Measurements from ENCODE around the gene INPP4A.
A peak's percentile ranks its signal among the peaks of the same experiment; 100 is the strongest.

INPP4A gene

DNA sequence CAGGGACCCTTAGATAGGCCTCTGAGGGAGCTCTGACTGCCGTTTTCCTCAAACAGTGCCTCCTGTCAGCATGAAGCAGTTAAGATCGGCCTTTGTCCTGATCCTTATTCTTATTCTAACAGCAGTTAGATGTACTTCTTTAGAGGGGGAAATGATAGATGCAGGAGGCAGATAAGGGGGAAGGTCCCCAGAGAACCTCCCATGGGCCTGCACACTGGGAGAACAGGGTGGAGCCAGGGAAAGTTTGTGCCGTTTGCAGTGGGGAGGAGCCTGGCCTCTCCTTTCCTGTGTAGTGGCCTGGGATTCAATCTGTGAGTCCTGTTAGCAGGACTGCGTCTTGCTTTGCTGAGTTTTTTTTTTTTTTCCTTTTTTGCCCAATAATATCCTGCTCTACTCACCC is 7.9 kb upstream of the INPP4A start:
- DNase-seq, result no peak

- no peak for DNase-seq
Measured at GRCh38 chr2:98438190-98439133, 6.2 kb upstream of the INPP4A start.

DNA sequence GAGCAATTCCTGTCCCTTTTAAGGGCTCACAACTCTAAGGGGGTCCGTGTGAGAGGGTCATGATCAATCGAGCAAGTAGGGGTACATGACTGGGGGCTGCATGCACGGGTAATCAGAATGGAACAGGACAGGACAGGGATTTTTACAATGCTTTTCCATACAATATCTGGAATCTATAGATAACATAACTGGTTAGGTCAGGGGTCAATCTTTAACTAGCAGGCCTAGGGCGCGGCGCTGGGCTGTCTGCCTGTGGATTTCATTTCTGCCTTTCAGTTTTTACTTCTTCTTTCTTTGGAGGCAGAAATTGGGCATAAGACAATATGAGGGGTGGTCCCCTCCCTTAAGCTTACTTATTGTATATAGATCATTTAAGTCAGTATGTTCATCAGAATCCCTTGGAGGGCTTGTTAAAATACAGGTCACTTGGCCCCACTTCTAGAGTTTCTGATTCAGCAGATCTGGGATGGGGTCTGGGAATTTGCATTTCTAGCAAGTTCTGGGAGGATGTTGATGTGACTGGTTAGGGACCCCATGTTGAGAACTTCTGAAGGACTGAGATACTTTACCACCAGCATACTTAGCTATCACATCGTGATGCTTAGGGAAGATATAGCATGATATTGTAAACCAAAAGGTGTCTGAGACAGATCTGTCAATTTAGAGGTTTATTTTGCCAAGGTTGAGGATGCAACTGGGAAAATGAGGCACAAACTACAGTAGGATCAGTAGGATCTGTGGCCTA is 2.8 kb upstream of the INPP4A start:
- DNase-seq, result no peak

DNA sequence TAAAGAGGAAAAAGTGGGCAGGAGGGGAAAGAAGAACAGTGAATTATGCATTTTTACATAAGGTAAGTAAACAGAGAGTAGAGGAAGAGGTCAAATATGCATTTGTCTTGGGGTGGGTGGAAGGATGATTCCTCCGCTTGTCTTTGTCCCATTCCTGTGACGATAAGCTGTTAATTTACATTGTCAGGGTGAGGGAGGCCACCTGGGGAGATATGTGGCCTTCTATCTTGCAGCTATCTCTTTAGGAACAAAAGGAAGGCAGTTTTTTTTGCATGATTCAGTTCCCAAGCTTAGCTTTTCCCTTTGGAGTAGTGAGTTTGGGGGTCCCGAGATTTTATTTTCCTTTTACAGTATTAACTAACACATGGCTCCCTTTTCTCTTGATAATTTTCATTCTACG is 2.2 kb upstream of the INPP4A start:
- DNase-seq, result no peak

DNA sequence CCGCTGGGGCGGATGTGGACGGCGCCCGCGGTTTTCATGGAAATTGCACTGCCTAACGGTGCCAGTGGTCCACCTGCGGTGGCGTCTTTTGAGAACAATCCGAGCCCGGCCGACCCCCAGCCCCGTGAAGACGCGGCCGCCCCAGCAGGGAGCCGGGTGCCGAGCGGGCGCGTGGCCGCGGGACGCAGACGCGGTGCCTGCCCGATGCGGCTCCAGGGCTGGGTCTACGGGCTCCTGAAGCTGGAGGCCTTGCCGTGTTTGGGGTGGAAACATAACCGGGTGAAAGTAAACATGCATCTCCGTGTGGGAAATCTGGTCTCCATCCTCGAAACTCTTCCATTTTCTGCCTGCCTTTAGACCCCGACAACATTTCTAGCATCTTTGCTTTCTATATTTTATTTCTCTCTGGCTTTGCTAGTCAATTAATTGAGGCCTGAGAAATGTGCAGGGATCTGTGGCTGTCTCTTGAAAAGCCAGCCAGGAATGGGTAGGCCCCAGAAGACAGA is 572 bp downstream of the INPP4A start:
- peak in 5 of 58 donors; percentile 25 to 54 (median 33) for DNase-seq

GRCh38 chr2:98445683-98446581 is 1.3 kb downstream of the INPP4A start:
- peak in 7 of 58 donors; percentile 8 to 38 (median 23) for DNase-seq

DNA sequence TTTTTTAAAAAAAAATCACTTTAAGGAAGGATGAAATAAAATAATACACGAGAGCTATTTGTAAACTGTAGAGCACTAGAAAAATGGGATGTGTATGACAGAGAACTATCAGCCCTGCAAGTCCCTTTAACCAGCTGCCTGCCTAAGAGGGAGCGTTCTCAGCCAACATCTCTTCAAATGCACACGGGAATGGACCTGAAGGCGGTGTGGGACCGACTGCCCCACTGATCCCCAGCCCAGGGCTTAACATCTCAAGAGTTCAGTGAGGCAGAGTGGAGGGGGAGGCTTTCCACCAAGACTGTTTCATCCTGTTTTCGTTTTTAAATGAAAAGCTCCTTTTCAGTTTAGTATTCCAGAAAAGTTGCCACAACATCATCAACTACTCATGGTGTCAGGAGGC is 2.2 kb downstream of the INPP4A start:
- DNase-seq, result no peak

GRCh38 chr2:98448441-98449145 is 3.9 kb downstream of the INPP4A start:
- DNase-seq, result no peak

DNA sequence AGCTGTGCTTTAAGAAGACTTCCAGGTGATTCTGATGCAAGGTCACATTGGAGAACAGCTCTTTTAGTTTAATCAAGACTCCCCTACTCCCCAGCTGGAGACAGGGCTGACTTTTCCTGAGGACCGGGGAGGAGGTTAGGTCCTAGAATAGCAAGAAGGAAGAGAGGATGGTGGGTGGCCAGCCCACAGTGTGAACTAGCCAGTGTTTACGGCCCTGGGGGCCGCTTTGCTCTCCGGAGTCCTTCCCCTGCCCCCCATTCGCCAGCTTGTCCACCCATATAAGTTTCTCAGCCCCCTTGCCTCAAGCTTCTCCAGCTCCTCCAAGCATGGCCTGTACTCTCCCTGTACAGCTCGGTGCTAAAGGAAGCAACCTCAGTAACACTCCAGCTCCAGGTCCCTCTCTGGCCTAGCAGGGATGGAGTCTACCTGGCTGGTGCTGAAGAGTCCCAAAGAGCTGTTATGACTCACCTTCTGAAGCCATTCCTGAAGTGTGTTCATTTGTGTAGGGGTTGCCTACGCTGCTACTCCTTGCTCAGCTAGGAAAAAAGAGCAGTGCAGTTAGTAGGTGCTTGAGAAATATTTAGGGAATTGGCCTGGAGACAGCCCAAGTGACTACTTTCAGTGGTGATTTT is 7.9 kb downstream of the INPP4A start:
- no peak for DNase-seq

DNA sequence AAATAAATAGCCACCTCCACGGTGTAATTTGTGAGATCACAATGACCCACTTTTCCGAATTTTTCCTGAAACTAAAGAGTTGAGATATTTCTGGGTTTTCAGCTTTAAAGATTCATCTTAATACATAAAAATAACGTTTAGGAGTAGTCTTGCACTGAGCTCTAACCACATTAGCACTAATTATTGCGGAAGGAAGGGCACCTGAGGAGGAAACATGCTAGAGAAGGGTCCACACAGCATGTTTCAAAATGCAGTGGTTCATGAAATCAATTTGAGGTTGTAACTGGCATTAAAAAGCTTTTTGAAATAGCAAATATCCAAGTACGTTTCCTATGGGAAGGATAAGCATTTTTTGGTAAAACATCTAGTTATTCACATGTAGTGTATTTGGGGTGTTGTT is 8.4 kb downstream of the INPP4A start:
- no peak for DNase-seq

- no peak for DNase-seq
Measured at GRCh38 chr2:98453531-98453930, 8.9 kb downstream of the INPP4A start.

GRCh38 chr2:98454073-98454472 is 9.4 kb downstream of the INPP4A start:
- DNase-seq, result no peak

- DNase-seq, result no peak
Measured at GRCh38 chr2:98454500-98455235, 10.0 kb downstream of the INPP4A start.

- DNase-seq, result peak in 1 of 58 donors; percentile 25
Measured at GRCh38 chr2:98455494-98455976, 10.9 kb downstream of the INPP4A start.

DNA sequence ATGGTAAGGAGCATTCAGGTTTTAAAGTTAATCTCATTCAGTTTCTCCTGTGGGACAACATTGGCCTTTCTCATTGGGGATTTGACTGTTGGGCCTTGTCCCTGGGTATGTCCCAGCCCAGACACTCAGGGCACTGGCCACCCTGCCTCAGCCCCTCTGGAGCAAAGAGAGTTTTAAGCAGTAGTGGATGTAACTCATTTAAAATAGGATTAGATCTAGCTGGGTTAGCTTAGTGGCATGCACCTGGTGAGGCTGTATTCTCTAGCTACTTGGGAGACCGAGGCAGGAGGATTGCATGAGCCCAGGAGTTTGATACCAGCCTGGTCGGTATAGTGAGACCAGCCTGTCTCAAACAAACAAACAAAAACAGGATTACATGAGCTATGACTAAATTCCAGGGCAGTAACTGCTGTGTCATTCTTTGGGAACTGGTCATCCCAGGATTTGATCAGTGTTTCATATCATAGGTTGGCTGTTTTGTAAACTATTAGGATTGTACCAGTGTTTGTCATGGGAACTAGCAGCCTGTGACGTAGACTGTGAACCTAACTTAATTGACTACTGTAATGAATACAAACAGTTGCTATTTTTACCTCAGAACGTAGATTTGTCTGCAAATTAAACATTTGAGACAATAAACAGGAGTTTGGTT is 12.5 kb downstream of the INPP4A start:
- DNase-seq, result no peak

DNA sequence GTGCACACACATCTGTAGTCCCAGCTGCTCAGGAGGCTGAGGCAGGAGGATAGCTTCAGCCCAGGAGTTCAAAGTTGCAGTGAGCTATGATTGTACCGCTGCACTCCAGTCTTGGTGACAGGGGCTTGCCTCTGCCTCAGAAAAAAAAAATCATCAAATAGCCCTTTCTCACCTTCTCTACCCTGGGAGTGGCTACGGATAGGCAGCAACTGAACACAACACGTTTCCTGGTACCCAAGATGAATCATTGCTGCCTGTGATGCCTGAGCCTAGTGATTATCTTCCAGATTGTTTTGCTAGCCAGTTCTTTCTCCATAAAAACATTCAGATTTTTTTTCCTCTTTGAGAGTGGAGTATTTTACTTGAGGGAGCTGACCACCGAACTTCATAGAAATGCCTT is 13.5 kb downstream of the INPP4A start:
- no peak for DNase-seq

DNA sequence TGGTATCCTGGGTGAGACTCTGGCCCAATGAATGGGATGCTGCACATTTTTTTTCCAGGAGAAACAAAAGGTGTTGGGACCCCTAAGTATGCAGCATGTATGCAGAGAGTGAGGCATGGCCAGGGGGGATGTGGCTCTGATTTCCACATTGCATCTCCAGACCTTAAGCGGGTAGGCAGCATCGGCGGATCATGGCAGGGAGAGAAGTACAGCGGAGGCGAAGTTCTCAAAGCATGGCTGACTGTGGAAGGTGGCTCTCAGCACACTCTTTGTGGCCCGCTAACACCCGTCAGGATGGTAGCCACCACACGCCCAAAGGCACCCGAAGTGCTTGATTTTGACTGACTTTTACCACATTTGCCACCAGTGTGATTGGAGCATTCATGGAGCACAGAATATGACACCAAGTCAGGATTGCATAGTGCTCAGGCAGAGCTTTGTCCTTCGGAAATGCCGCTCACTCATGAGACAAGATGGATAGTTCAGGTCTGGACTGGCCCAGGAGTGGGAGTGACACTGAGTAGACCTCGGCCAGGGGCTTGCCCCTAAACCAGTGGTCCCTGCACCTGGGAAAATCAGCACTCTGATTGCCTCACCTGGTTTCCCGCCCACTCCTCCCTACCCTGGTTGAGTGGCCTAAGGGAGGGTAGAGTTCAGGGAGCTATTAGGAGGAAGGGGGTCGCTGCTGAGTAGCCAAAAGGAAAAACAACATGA is 14.2 kb downstream of the INPP4A start:
- no peak for DNase-seq

Data from anterior cingulate cortex (tissue), 58 donors.